HepG2 (cell line): ENCODE measurements around the gene ATF3. TPM values are rescaled to one million over a fixed set of nuclear protein-coding genes. Genes with fewer than 3 reads are reported as not detected.

Source experiments
- ATAC-seq: fragments of 200-7000 bp; cut with Tn5 transposase; 3 replicates; pipeline ENCODE4 v1.9.1; 2020; ENCODE audit warnings: mild to moderate bottlenecking, moderate library complexity
- BruUV-seq: library from RNA; stranded (reverse); fragments of 400-500 nt; replicated peaks from 2 replicates; lab custom pipeline; 2021; lab: Mats Ljungman, UMichigan
- CTCF ChIA-PET: fragments of 300-600 bp; formaldehyde crosslinking; extraction: SDS; loops from one replicate; lab custom pipeline; 2021; ENCODE audit warnings: low total read pairs, inconsistent platforms, low intra/inter-chr PET ratio; lab: Yijun Ruan, JAX
- POLR2A ChIA-PET: fragments of 350-600 bp; sonication (Branson Sonifier 250); formaldehyde crosslinking; loops from one replicate; lab custom pipeline; 2020; ENCODE audit warnings: antibody characterized with exemption, inconsistent platforms; lab: Yijun Ruan, JAX
- DNase-seq: peaks from one replicate; pipeline ENCODE4 v3.0.0-alpha.2; 2015; ENCODE audit warnings: low spot score
- FAIRE-seq: peaks from 3 replicates; lab custom pipeline; 2011; peaks lifted over from hg19 to GRCh38; lab: Jason Lieb, UNC
- H2AFZ ChIP-seq: one replicate; pipeline ENCODE4 v1.6.1; 2011; ENCODE audit warnings: low read length, inconsistent platforms
- H3K27ac ChIP-seq: fragments of 300-600 bp; 3 replicates; pipeline ENCODE4 v1.8.0; 2011; ENCODE audit warnings: mixed run types, mild to moderate bottlenecking, mixed read lengths, low read length, inconsistent platforms; ENCODE audit not compliant: insufficient read depth; ENCODE audit errors: extremely low read length
- H3K27me3 ChIP-seq, 2 experiments: fragments of 200-600 bp in 1 of 2; 2 replicates in 1 of 2; 3 replicates in 1 of 2; pipeline versions ENCODE4 v1.6.0 to v1.8.0; 2011; ENCODE audit warnings: low read length in 2 of 2, mild to moderate bottlenecking in 2 of 2, moderate library complexity in 2 of 2, inconsistent platforms in 1 of 2; ENCODE audit not compliant: insufficient read depth in 2 of 2, control insufficient read depth in 1 of 2
- H3K36me3 ChIP-seq, 2 experiments: fragments of 200-600 bp in 1 of 2; replicated peaks in 1 of 2; 2 replicates in 1 of 2; 3 replicates in 1 of 2; pipeline versions ENCODE4 v1.5.1 to v1.8.0; 2011; ENCODE audit warnings: low read length in 2 of 2, inconsistent platforms in 1 of 2; ENCODE audit not compliant: insufficient read depth in 2 of 2, control insufficient read depth in 1 of 2
- H3K4me1 ChIP-seq: 2 replicates; pipeline ENCODE4 v1.5.1; 2012; ENCODE audit warnings: low read length, inconsistent platforms; ENCODE audit not compliant: insufficient read depth
- H3K4me2 ChIP-seq: 2 replicates; pipeline ENCODE4 v1.6.0; 2011; ENCODE audit warnings: low read depth, low read length, inconsistent platforms
- H3K4me3 ChIP-seq, 3 experiments: fragments of 200-600 bp in 1 of 3; sonication (generic), shearing (Covaris generic) in 1 of 3; replicated peaks in 1 of 3; 2 replicates each; pipeline ENCODE4 v1.5.1; 2011 to 2016; ENCODE audit warnings: low read length in 3 of 3, inconsistent platforms in 2 of 3, low read depth in 2 of 3, mild to moderate bottlenecking in 2 of 3, control low read depth in 1 of 3, mixed read lengths in 1 of 3; ENCODE audit not compliant: insufficient read depth in 1 of 3
- H3K79me2 ChIP-seq: one replicate; pipeline ENCODE4 v1.6.1; 2011; ENCODE audit warnings: low read length, inconsistent platforms; ENCODE audit not compliant: insufficient read depth
- H3K9ac ChIP-seq: 2 replicates; pipeline ENCODE4 v1.6.0; 2011; ENCODE audit warnings: mild to moderate bottlenecking, low read depth, low read length, inconsistent platforms; ENCODE audit not compliant: insufficient read depth
- H3K9me3 ChIP-seq: 2 replicates; pipeline ENCODE4 v1.5.1; 2012; ENCODE audit warnings: mild to moderate bottlenecking, low read length
- H4K20me1 ChIP-seq: 2 replicates; pipeline ENCODE4 v1.6.0; 2011; ENCODE audit warnings: inconsistent platforms, mild to moderate bottlenecking, low read length, moderate library complexity; ENCODE audit not compliant: insufficient read depth
- GZF1 ChIP-seq: sonication (generic); formaldehyde crosslinking; IDR thresholded peaks from 2 replicates; pipeline ENCODE4 v1.5.1; 2020; ENCODE audit warnings: mild to moderate bottlenecking, missing genetic modification reagents
- HINFP ChIP-seq: sonication (generic); formaldehyde crosslinking; IDR thresholded peaks from 2 replicates; pipeline ENCODE4 v1.4.0; 2020; ENCODE audit warnings: low read depth, mild to moderate bottlenecking, missing genetic modification reagents
- IRX3 ChIP-seq: sonication (generic); formaldehyde crosslinking; IDR thresholded peaks from 2 replicates; pipeline ENCODE4 v1.8.1; 2023; ENCODE audit warnings: mild to moderate bottlenecking, low read depth, missing genetic modification reagents, borderline replicate concordance
- MXD4 ChIP-seq: IDR thresholded peaks from 2 replicates; pipeline ENCODE4 v1.6.1; 2016; ENCODE audit warnings: mild to moderate bottlenecking, missing biosample characterization, missing genetic modification reagents
- RFX5 ChIP-seq: IDR thresholded peaks from 2 replicates; pipeline ENCODE4 v1.6.1; 2011; ENCODE audit warnings: low read depth, low read length, improper control_type of control experiment
- SIN3A ChIP-seq: IDR thresholded peaks from 2 replicates; pipeline ENCODE4 v1.6.1; 2011; ENCODE audit warnings: low read depth, mild to moderate bottlenecking, control low read depth, low read length, borderline replicate concordance
- SP2 ChIP-seq: sonication (generic); formaldehyde crosslinking; IDR thresholded peaks from 2 replicates; pipeline ENCODE4 v1.5.1; 2020; ENCODE audit warnings: mild to moderate bottlenecking, missing genetic modification reagents
- ZFP37 ChIP-seq: sonication (generic); formaldehyde crosslinking; IDR thresholded peaks from 2 replicates; pipeline ENCODE4 v1.4.0; 2020; ENCODE audit warnings: missing genetic modification reagents, borderline replicate concordance
- ZNF205 ChIP-seq: IDR thresholded peaks from 2 replicates; pipeline ENCODE4 v1.6.1; 2018; ENCODE audit warnings: missing biosample characterization, missing genetic modification reagents
- ZNF878 ChIP-seq: sonication (generic); formaldehyde crosslinking; IDR thresholded peaks from 2 replicates; pipeline ENCODE4 v1.8.1; 2023; ENCODE audit warnings: mild to moderate bottlenecking, missing genetic modification reagents, moderate library complexity
- ZSCAN29 ChIP-seq: sonication (generic); formaldehyde crosslinking; conservative IDR thresholded peaks from 2 replicates; pipeline ENCODE4 v1.4.0; 2020; ENCODE audit warnings: mild to moderate bottlenecking, missing genetic modification reagents
- WGBS: methylation state at CpG from one replicate; pipeline ENCODE4 v1.1.6; 2017; ENCODE audit warnings: low lambda C conversion rate; 5-methylcytosine and 5-hydroxymethylcytosine counted together
- in situ Hi-C: cut with HindIII; loops from 2 replicates; pipeline ENCODE4 v1.10.0; 2017; ENCODE audit warnings: low pct_unique_long_range_greater_than_20kb; ENCODE audit not compliant: extremely low pct_ligation_motif_present
- intact Hi-C: fragments of 100-400 bp; cut with micrococcal nuclease; formaldehyde crosslinking; loops from one replicate; pipeline ENCODE4 v1.10.0; 2022; ENCODE audit not compliant: unreplicated experiment
- polyA plus RNA-seq, 8 experiments: library from polyadenylated mRNA; depleted of rRNA in 3 of 8; stranded (reverse) in 7 of 8; unstranded in 1 of 8; fragments of >200 nt; fragmentation: Illumina TruSeq in 4 of 8; extraction: Trizol in 4 of 8; gene quantifications; 2 replicates each; pipeline versions ENCODE4 v1.2.1 to v1.2.3, GENCODE V29; 2011 to 2016; ENCODE audit warnings: low read depth in 4 of 8, missing spikeins in 1 of 8, mixed read lengths in 1 of 8; ENCODE audit not compliant: insufficient read depth in 1 of 8
- total RNA-seq, 5 experiments: library from RNA; depleted of rRNA; stranded (reverse); fragments of >200 nt; fragmentation: Illumina TruSeq; extraction: Trizol; gene quantifications; 2 replicates each; pipeline ENCODE4 v1.2.3, GENCODE V29; 2016; ENCODE audit warnings: low read depth in 1 of 5
- TF ChIP-seq, protein P1 (sequence below): sonication (generic); formaldehyde crosslinking; IDR thresholded peaks from 2 replicates; pipeline ENCODE4; 2020; ENCODE audit warnings: missing genetic modification reagents, mild to moderate bottlenecking, borderline replicate concordance
- TF ChIP-seq, protein P2 (sequence below), 2 experiments: IDR thresholded peaks; 2 replicates each; pipeline ENCODE4 v1.6.1; 2011 to 2012; ENCODE audit warnings: low read length in 2 of 2, borderline replicate concordance in 1 of 2, low read depth in 1 of 2, mild to moderate bottlenecking in 1 of 2, moderate library complexity in 1 of 2

The ATF3 gene
- total and polyA plus RNA-seq, 2 of the 13 experiments (the other 11 are each of a cell fraction or from before 2014, with no cell fraction given) = 5.0 to 13.0 TPM

- TF ChIP-seq HINFP (CRISPR knock-in tag) = no peak
- TF ChIP-seq, protein P1, sequence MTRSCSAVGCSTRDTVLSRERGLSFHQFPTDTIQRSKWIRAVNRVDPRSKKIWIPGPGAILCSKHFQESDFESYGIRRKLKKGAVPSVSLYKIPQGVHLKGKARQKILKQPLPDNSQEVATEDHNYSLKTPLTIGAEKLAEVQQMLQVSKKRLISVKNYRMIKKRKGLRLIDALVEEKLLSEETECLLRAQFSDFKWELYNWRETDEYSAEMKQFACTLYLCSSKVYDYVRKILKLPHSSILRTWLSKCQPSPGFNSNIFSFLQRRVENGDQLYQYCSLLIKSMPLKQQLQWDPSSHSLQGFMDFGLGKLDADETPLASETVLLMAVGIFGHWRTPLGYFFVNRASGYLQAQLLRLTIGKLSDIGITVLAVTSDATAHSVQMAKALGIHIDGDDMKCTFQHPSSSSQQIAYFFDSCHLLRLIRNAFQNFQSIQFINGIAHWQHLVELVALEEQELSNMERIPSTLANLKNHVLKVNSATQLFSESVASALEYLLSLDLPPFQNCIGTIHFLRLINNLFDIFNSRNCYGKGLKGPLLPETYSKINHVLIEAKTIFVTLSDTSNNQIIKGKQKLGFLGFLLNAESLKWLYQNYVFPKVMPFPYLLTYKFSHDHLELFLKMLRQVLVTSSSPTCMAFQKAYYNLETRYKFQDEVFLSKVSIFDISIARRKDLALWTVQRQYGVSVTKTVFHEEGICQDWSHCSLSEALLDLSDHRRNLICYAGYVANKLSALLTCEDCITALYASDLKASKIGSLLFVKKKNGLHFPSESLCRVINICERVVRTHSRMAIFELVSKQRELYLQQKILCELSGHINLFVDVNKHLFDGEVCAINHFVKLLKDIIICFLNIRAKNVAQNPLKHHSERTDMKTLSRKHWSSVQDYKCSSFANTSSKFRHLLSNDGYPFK (CRISPR knock-in tag) = no peak
Measured at GRCh38 chr1:212652609-212653008, 44.0 kb downstream of the ATF3 start (continued).

GRCh38 chr1:212655668-212656440 lies 47.3 kb downstream of the ATF3 start:
- POLR2A ChIA-PET = no interaction called here

More at GRCh38 chr1:212655668-212656440, 47.3 kb downstream of the ATF3 start:
- no peak overlapping the region for H2AFZ ChIP-seq
- H4K20me1 ChIP-seq = no peaks in the 10 kb centered on the region; the same call in 1 of the 2 replicates
- peaks cover 7% of the 10 kb centered on the region; the same call in 1 of the 2 replicates for H3K4me1 ChIP-seq
- H3K9ac ChIP-seq = no peak overlapping the region
- H3K36me3 ChIP-seq = no peaks in the 10 kb centered on the region
- H3K79me2 ChIP-seq = no peaks in the 10 kb centered on the region
- intact Hi-C loops (no loop called here), in situ Hi-C loops (no loop called here)
- TF ChIP-seq, protein P2, sequence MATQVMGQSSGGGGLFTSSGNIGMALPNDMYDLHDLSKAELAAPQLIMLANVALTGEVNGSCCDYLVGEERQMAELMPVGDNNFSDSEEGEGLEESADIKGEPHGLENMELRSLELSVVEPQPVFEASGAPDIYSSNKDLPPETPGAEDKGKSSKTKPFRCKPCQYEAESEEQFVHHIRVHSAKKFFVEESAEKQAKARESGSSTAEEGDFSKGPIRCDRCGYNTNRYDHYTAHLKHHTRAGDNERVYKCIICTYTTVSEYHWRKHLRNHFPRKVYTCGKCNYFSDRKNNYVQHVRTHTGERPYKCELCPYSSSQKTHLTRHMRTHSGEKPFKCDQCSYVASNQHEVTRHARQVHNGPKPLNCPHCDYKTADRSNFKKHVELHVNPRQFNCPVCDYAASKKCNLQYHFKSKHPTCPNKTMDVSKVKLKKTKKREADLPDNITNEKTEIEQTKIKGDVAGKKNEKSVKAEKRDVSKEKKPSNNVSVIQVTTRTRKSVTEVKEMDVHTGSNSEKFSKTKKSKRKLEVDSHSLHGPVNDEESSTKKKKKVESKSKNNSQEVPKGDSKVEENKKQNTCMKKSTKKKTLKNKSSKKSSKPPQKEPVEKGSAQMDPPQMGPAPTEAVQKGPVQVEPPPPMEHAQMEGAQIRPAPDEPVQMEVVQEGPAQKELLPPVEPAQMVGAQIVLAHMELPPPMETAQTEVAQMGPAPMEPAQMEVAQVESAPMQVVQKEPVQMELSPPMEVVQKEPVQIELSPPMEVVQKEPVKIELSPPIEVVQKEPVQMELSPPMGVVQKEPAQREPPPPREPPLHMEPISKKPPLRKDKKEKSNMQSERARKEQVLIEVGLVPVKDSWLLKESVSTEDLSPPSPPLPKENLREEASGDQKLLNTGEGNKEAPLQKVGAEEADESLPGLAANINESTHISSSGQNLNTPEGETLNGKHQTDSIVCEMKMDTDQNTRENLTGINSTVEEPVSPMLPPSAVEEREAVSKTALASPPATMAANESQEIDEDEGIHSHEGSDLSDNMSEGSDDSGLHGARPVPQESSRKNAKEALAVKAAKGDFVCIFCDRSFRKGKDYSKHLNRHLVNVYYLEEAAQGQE (IDR thresholded peaks at IDR 0.05; ENCODE audit: borderline replicate concordance in 1 of 2, low read depth in 1 of 2, low read length in 2 of 2) = no peak
- TF ChIP-seq GZF1 (no peak), RFX5 (no peak), ZFP37 (CRISPR knock-in tag) (no peak), ZNF878 (CRISPR knock-in tag) (no peak), SP2 (CRISPR knock-in tag) (no peak), MXD4 (CRISPR knock-in tag) (no peak), SIN3A (no peak), ZNF205 (CRISPR knock-in tag) (no peak), ZSCAN29 (no peak), IRX3 (no peak)
- no peak overlapping the region for H3K4me3 ChIP-seq
- ATAC-seq (no peak), DNase-seq (no peak), FAIRE-seq (no peak)
- WGBS = 56% methylated on average over 4 of the region's 6 CpGs
- H3K4me2 ChIP-seq = no peak overlapping the region
- CTCF ChIA-PET = no interaction called here
- no peak overlapping the region for H3K27ac ChIP-seq
- no peaks in the 10 kb centered on the region for H3K9me3 ChIP-seq
- peaks cover 2 to 16% of the 10 kb centered on the region in 2 experiments; a peak in 1 of 5 replicates for H3K27me3 ChIP-seq
- BruUV-seq = no TSS peak
